ENCODE results near the gene MGMT. TPM values are rescaled to one million over a fixed set of nuclear protein-coding genes. Genes with fewer than 3 reads are reported as not detected.

The MGMT gene
- total RNA-seq, 2 experiments from 2014 or later = 15.4 to 16.7 TPM

- H3K4me3 Mint-ChIP-seq = no peak overlapping the region
These were observed 186.4 kb downstream of the MGMT start for GRCh38 chr10:129653428-129653827.

GRCh38 chr10:129653861-129654260 is 186.8 kb downstream of the MGMT start:
- no peak for DNase-seq
- H3K27ac Mint-ChIP-seq = no peak overlapping the region
- POLR2A ChIA-PET = no interaction called here
- H3K4me1 Mint-ChIP-seq = no peaks in the 10 kb centered on the region
- H3K27me3 Mint-ChIP-seq = no peaks in the 10 kb centered on the region
- H3K9me3 Mint-ChIP-seq = no peaks in the 10 kb centered on the region
- no peak overlapping the region for H3K4me3 Mint-ChIP-seq
- no peaks in the 10 kb centered on the region for H3K36me3 Mint-ChIP-seq (ENCODE audit: low read depth)
- CTCF ChIA-PET = no interaction called here

More at GRCh38 chr10:129653428-129653827, 186.4 kb downstream of the MGMT start:
- DNase-seq = no peak
- Mint-ChIP-seq H3K4me1 (no peaks in the 10 kb centered on the region), H3K36me3 (ENCODE audit: low read depth) (no peaks in the 10 kb centered on the region), H3K27ac (no peak overlapping the region), H3K27me3 (no peaks in the 10 kb centered on the region), H3K9me3 (no peaks in the 10 kb centered on the region)
- ChIA-PET CTCF (no interaction called here), POLR2A (no interaction called here)

- DNase-seq = no peak
- H3K4me3 Mint-ChIP-seq = no peak overlapping the region
- H3K36me3 Mint-ChIP-seq (ENCODE audit: low read depth) = no peaks in the 10 kb centered on the region
- no peaks in the 10 kb centered on the region for H3K27me3 Mint-ChIP-seq
- CTCF ChIA-PET = no interaction called here
- H3K9me3 Mint-ChIP-seq = no peaks in the 10 kb centered on the region
- H3K27ac Mint-ChIP-seq = no peak overlapping the region
- POLR2A ChIA-PET = no interaction called here
- H3K4me1 Mint-ChIP-seq = no peaks in the 10 kb centered on the region
These were observed 187.4 kb downstream of the MGMT start for GRCh38 chr10:129654461-129654860.

GRCh38 chr10:129655007-129655678 is 188.1 kb downstream of the MGMT start:
- Mint-ChIP-seq H3K4me1 (no peaks in the 10 kb centered on the region), H3K27me3 (no peaks in the 10 kb centered on the region), H3K27ac (no peak overlapping the region), H3K36me3 (ENCODE audit: low read depth) (no peaks in the 10 kb centered on the region), H3K9me3 (no peaks in the 10 kb centered on the region), H3K4me3 (no peak overlapping the region)
- no peak for DNase-seq
- POLR2A ChIA-PET = no interaction called here
- CTCF ChIA-PET = no interaction called here

GRCh38 chr10:129655679-129656031 is 188.6 kb downstream of the MGMT start:
- Mint-ChIP-seq H3K27me3 (no peaks in the 10 kb centered on the region), H3K4me3 (no peak overlapping the region), H3K36me3 (ENCODE audit: low read depth) (no peaks in the 10 kb centered on the region), H3K27ac (no peak overlapping the region), H3K4me1 (no peaks in the 10 kb centered on the region), H3K9me3 (no peaks in the 10 kb centered on the region)
- POLR2A ChIA-PET = no interaction called here
- DNase-seq = no peak
- CTCF ChIA-PET = no interaction called here

GRCh38 chr10:129656642-129657041 is 189.6 kb downstream of the MGMT start:
- Mint-ChIP-seq H3K36me3 (ENCODE audit: low read depth) (no peaks in the 10 kb centered on the region), H3K27me3 (no peaks in the 10 kb centered on the region), H3K4me3 (no peak overlapping the region), H3K9me3 (no peaks in the 10 kb centered on the region), H3K4me1 (no peaks in the 10 kb centered on the region), H3K27ac (no peak overlapping the region)
- ChIA-PET CTCF (no interaction called here), POLR2A (interaction anchor here (0.6 kb wide), 1 partner anchor 149 kb away, joined by 3 read pairs; no protein-coding TSS in a partner anchor)
- DNase-seq = no peak

GRCh38 chr10:129657297-129658017 is 190.4 kb downstream of the MGMT start:
- no peak for DNase-seq
- Mint-ChIP-seq H3K27ac (no peak overlapping the region), H3K4me1 (no peaks in the 10 kb centered on the region), H3K27me3 (no peaks in the 10 kb centered on the region), H3K36me3 (ENCODE audit: low read depth) (peaks cover 3% of the 10 kb centered on the region), H3K9me3 (peaks cover 3% of the 10 kb centered on the region), H3K4me3 (no peak overlapping the region)
- POLR2A ChIA-PET = interaction anchor here (0.6 kb wide), 1 partner anchor 149 kb away, joined by 3 read pairs; no protein-coding TSS in a partner anchor
- CTCF ChIA-PET = no interaction called here

GRCh38 chr10:129658376-129659072 is 191.5 kb downstream of the MGMT start:
- Mint-ChIP-seq H3K9me3 (peaks cover 6% of the 10 kb centered on the region), H3K27ac (no peak overlapping the region), H3K4me1 (no peaks in the 10 kb centered on the region), H3K4me3 (no peak overlapping the region), H3K27me3 (no peaks in the 10 kb centered on the region), H3K36me3 (ENCODE audit: low read depth) (peaks cover 3% of the 10 kb centered on the region)
- ChIA-PET CTCF (no interaction called here), POLR2A (no interaction called here)
- no peak for DNase-seq

GRCh38 chr10:129659508-129660268 is 192.6 kb downstream of the MGMT start:
- Mint-ChIP-seq H3K36me3 (ENCODE audit: low read depth) (peaks cover 3% of the 10 kb centered on the region), H3K27ac (no peak overlapping the region), H3K4me3 (no peak overlapping the region), H3K9me3 (peaks cover 14% of the 10 kb centered on the region), H3K27me3 (no peaks in the 10 kb centered on the region), H3K4me1 (no peaks in the 10 kb centered on the region)
- DNase-seq = no peak
- POLR2A ChIA-PET = interaction anchor here (0.6 kb wide), 1 partner anchor 11 kb away, joined by 3 read pairs; no protein-coding TSS in a partner anchor
- CTCF ChIA-PET = no interaction called here

GRCh38 chr10:129660569-129660968 is 193.5 kb downstream of the MGMT start:
- CTCF ChIA-PET = no interaction called here
- POLR2A ChIA-PET = no interaction called here
- DNase-seq = no peak
- Mint-ChIP-seq H3K27me3 (no peaks in the 10 kb centered on the region), H3K36me3 (ENCODE audit: low read depth) (peaks cover 3% of the 10 kb centered on the region), H3K4me1 (no peaks in the 10 kb centered on the region), H3K9me3 (peaks cover 15% of the 10 kb centered on the region), H3K4me3 (no peak overlapping the region), H3K27ac (no peak overlapping the region)

GRCh38 chr10:129662426-129662825 is 195.4 kb downstream of the MGMT start:
- peaks cover 15% of the 10 kb centered on the region for H3K9me3 Mint-ChIP-seq
- ChIA-PET CTCF (no interaction called here), POLR2A (no interaction called here)
- H3K4me1 Mint-ChIP-seq = no peaks in the 10 kb centered on the region
- DNase-seq = no peak
- no peak overlapping the region for H3K27ac Mint-ChIP-seq
- H3K27me3 Mint-ChIP-seq = no peaks in the 10 kb centered on the region
- H3K4me3 Mint-ChIP-seq = no peak overlapping the region
- peaks cover 3% of the 10 kb centered on the region for H3K36me3 Mint-ChIP-seq (ENCODE audit: low read depth)

GRCh38 chr10:129670124-129670523 is 203.1 kb downstream of the MGMT start:
- H3K27me3 Mint-ChIP-seq = no peaks in the 10 kb centered on the region
- peaks cover 10% of the 10 kb centered on the region for H3K9me3 Mint-ChIP-seq
- no peaks in the 10 kb centered on the region for H3K4me1 Mint-ChIP-seq
- peaks cover 2% of the 10 kb centered on the region for H3K36me3 Mint-ChIP-seq (ENCODE audit: low read depth)
- ChIA-PET CTCF (no interaction called here), POLR2A (no interaction called here)
- DNase-seq = no peak
- no peak overlapping the region for H3K4me3 Mint-ChIP-seq
- no peak overlapping the region for H3K27ac Mint-ChIP-seq

- Mint-ChIP-seq H3K9me3 (peaks cover 8% of the 10 kb centered on the region), H3K36me3 (ENCODE audit: low read depth) (peaks cover 2% of the 10 kb centered on the region), H3K4me3 (no peak overlapping the region), H3K27me3 (no peaks in the 10 kb centered on the region), H3K27ac (no peak overlapping the region), H3K4me1 (no peaks in the 10 kb centered on the region)
- POLR2A ChIA-PET = no interaction called here
- CTCF ChIA-PET = no interaction called here
- no peak for DNase-seq
These were observed 206.3 kb downstream of the MGMT start for GRCh38 chr10:129673292-129673691.
